Measurements from ENCODE around the gene SLC35F3. TPM values are rescaled to one million over a fixed set of nuclear protein-coding genes. Genes with fewer than 3 reads are reported as not detected.

SLC35F3 gene
- total and polyA plus RNA-seq, 2 experiments from 2014 or later = 1.0 to 3.2 TPM

DNA sequence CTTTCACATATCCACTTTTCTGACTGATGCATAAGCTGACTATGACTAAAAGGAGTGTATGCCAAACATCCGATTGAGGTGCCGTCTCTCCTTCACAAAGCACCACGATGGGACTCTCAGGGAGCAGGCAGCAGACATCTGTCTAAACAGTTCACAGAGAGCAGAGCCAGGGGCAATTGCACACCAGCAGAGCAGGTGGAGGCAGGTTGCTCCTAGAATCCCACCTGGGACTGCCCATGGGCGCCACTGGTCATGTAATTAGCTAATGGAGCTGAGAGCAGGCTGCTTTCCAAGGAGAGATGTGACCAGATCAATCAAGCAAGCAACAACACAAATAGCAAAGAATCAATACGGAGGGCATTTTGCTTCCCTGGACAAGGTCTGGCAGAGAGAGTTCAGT lies 438.3 kb downstream of the SLC35F3 start (continued):
- no peak for TF ChIP-seq POLR2AphosphoS5 (IDR thresholded peaks at IDR 0.05; ENCODE audit: low read depth)
- no peak for TF ChIP-seq STAT1 (IDR thresholded peaks at IDR 0.05; ENCODE audit: unreplicated experiment)
- TF ChIP-seq, protein P1, sequence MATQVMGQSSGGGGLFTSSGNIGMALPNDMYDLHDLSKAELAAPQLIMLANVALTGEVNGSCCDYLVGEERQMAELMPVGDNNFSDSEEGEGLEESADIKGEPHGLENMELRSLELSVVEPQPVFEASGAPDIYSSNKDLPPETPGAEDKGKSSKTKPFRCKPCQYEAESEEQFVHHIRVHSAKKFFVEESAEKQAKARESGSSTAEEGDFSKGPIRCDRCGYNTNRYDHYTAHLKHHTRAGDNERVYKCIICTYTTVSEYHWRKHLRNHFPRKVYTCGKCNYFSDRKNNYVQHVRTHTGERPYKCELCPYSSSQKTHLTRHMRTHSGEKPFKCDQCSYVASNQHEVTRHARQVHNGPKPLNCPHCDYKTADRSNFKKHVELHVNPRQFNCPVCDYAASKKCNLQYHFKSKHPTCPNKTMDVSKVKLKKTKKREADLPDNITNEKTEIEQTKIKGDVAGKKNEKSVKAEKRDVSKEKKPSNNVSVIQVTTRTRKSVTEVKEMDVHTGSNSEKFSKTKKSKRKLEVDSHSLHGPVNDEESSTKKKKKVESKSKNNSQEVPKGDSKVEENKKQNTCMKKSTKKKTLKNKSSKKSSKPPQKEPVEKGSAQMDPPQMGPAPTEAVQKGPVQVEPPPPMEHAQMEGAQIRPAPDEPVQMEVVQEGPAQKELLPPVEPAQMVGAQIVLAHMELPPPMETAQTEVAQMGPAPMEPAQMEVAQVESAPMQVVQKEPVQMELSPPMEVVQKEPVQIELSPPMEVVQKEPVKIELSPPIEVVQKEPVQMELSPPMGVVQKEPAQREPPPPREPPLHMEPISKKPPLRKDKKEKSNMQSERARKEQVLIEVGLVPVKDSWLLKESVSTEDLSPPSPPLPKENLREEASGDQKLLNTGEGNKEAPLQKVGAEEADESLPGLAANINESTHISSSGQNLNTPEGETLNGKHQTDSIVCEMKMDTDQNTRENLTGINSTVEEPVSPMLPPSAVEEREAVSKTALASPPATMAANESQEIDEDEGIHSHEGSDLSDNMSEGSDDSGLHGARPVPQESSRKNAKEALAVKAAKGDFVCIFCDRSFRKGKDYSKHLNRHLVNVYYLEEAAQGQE (IDR thresholded peaks at IDR 0.05; ENCODE audit: unreplicated experiment) = no peak
- TF ChIP-seq EZH2phosphoT487 (IDR thresholded peaks at IDR 0.05; ENCODE audit: unreplicated experiment) = no peak
- no peak for TF ChIP-seq ZNF114 (CRISPR knock-in tag; IDR thresholded peaks at IDR 0.05)
- no peak for TF ChIP-seq CREB1 (CRISPR knock-in tag; IDR thresholded peaks at IDR 0.05; ENCODE audit: low read depth)

DNA sequence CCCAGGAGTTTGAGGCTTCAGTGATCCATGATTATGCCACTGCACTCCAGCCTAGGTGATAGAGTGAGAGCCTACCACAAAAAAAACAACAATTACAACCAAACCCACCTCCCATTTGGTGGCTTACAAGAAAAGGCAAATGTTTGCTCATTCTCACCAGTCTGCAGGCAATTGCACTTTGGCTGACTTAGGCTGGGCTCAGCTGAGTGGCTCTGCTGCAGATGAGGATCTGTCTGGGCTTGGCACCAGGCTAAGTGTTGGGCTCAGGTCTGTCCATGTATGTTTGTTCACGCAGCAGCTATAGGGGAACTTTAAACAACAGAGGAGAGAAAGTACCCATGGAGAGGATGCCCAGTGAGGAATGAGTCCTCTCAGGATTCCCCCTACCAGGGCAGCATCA lies 440.8 kb downstream of the SLC35F3 start:
- Histone ChIP-seq H3K4me2 (no peak overlapping the region), H3K9me2 (ENCODE audit: insufficient read depth) (no peaks in the 10 kb centered on the region), H3K4me3 (no peak overlapping the region), H3K27ac (ENCODE audit: low read depth) (no peak overlapping the region), H3F3A (replicated peaks; ENCODE audit: low read depth) (no peaks in the 10 kb centered on the region), H2AFZ (no peak overlapping the region), H3K36me3 (ENCODE audit: insufficient read depth) (no peaks in the 10 kb centered on the region), H4K20me1 (replicated peaks; ENCODE audit: insufficient read depth) (no peaks in the 10 kb centered on the region), H3K27me3 (ENCODE audit: insufficient read depth) (no peaks in the 10 kb centered on the region), H3K79me2 (replicated peaks; ENCODE audit: insufficient read depth) (no peaks in the 10 kb centered on the region), H3K4me1 (ENCODE audit: insufficient read depth) (no peaks in the 10 kb centered on the region)
- Mint-ChIP-seq H3K36me3 (ENCODE audit: low read depth) (no peaks in the 10 kb centered on the region), H3K27me3 (ENCODE audit: insufficient read depth, low read depth, poor library complexity) (peaks cover 1% of the 10 kb centered on the region), H3K9me3 (peaks cover 10% of the 10 kb centered on the region), H3K4me1 (no peaks in the 10 kb centered on the region), H3K27ac (no peak overlapping the region), H3K4me3 (no peak overlapping the region)
- ATAC-seq (no peak), DNase-seq (ENCODE audit: low spot score) (no peak)
- no peak for TF ChIP-seq EZH2 (IDR thresholded peaks at IDR 0.05; ENCODE audit: low read depth, unreplicated experiment)
- no peak for TF ChIP-seq JUNB (IDR thresholded peaks at IDR 0.05; ENCODE audit: unreplicated experiment)
- TF ChIP-seq POLR2AphosphoS5 (IDR thresholded peaks at IDR 0.05; ENCODE audit: low read depth) = no peak
- TF ChIP-seq ZNF331 (CRISPR knock-in tag; IDR thresholded peaks at IDR 0.05; ENCODE audit: low read depth) = 0 out of 2 replicates have a peak, but pooled peaks have one; percentile 8
- TF ChIP-seq, protein P2, sequence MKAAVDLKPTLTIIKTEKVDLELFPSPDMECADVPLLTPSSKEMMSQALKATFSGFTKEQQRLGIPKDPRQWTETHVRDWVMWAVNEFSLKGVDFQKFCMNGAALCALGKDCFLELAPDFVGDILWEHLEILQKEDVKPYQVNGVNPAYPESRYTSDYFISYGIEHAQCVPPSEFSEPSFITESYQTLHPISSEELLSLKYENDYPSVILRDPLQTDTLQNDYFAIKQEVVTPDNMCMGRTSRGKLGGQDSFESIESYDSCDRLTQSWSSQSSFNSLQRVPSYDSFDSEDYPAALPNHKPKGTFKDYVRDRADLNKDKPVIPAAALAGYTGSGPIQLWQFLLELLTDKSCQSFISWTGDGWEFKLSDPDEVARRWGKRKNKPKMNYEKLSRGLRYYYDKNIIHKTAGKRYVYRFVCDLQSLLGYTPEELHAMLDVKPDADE (IDR thresholded peaks at IDR 0.05) = no peak

DNA sequence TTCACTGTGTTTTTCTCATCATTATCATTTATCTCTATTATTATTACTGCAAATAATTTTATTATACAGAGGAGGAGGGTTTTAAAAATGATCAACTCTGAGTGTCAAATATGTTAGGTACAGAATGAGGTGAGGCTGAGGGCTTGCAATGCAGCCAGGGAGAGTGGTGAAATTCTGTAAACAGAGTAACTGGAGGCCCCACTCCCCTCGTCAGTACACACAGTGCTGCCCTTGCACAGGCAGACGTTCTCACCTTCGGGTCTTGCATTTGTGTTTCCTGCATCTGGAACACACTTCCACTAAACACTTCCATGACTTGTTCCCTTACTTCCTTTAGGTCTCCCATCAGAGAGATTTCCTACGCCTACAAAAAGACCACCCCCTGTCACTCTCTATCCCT lies 444.5 kb downstream of the SLC35F3 start:
- Histone ChIP-seq H3K4me3 (no peak overlapping the region), H3K36me3 (ENCODE audit: insufficient read depth) (no peaks in the 10 kb centered on the region), H3K4me2 (no peak overlapping the region), H3F3A (replicated peaks; ENCODE audit: low read depth) (no peaks in the 10 kb centered on the region), H3K9me2 (ENCODE audit: insufficient read depth) (no peaks in the 10 kb centered on the region), H3K79me2 (replicated peaks; ENCODE audit: insufficient read depth) (no peaks in the 10 kb centered on the region), H3K27me3 (ENCODE audit: insufficient read depth) (no peaks in the 10 kb centered on the region), H2AFZ (no peak overlapping the region), H4K20me1 (replicated peaks; ENCODE audit: insufficient read depth) (no peaks in the 10 kb centered on the region), H3K4me1 (ENCODE audit: insufficient read depth) (no peaks in the 10 kb centered on the region), H3K27ac (ENCODE audit: low read depth) (no peak overlapping the region)
- Mint-ChIP-seq H3K36me3 (ENCODE audit: low read depth) (no peaks in the 10 kb centered on the region), H3K27ac (no peak overlapping the region), H3K4me3 (no peak overlapping the region), H3K9me3 (no peaks in the 10 kb centered on the region; the same call in 2 of the 3 replicates), H3K4me1 (no peaks in the 10 kb centered on the region), H3K27me3 (ENCODE audit: insufficient read depth, low read depth, poor library complexity) (peaks cover 1% of the 10 kb centered on the region)
- no peak for DNase-seq (ENCODE audit: low spot score)
- no peak for ATAC-seq
- TF ChIP-seq JUNB (IDR thresholded peaks at IDR 0.05; ENCODE audit: unreplicated experiment) = no peak
- TF ChIP-seq, protein P2 (IDR thresholded peaks at IDR 0.05) = no peak
- TF ChIP-seq ZNF331 (CRISPR knock-in tag; IDR thresholded peaks at IDR 0.05; ENCODE audit: low read depth) = no peak
